Putamen (tissue), 1 donor: ENCODE measurements around the gene ZNF587B.
"Not testable (repeated sequence)": the region's sequence is repeated elsewhere in the genome, so short reads cannot be mapped to it uniquely, and the experiment has no call there.

ENCODE experiments used
- DNase-seq: peaks from one replicate; pipeline ENCODE4 v3.0.0-alpha.2; 2016; ENCODE audit warnings: low spot score

ZNF587B gene

DNA sequence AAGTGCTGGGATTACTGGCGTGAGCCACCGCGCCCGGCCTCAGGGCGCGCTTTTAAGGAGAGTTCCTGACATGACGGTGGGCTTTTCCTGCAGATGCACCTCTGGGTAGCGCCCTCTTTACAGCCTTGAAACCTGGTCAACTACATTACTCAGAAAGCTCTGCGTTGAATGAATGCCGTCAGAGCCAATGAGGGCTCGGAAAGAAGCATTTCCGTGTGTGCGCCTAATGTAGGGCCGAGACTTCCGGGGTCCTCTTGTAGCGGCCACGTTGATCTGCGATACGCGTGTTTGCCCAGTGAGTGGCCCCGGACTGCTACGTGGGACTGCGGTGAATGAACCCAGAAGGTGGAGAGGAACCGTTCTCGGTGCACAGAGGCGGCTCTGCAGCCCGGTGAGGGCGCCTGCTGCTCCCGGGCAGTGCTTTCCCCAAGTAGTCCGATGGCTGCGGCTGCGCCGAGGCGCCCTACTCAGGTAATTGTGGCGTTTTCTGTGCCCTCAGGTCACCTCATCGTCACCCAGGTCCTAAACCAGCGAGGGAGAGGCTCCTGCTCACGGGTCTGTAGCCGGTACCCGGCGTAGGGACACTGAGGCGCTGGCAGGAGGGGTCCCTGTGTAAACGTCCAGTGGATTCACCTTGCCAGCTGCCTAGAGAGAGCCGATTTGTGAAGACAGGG lies 10.5 kb upstream of the ZNF587B start:
- DNase-seq = peak; percentile 90

DNA sequence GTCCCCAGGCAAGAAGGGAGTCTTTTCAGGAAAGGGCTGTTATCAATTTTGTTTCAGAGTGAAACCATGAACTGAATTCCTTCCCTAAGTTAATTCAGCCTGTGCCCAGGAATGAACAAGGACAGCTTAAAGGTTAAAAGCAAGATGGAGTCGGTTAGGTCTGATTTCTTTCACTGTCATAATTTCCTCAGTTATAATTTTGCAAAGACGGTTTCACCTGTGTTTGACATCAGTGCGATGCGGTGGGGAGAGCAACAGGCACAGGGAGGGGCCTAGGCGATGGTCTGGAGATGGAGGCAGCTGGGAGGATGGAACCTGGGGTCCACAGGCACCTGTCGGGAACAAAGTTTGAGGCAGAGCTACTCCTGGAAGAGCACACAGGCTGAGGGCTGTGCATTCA lies 9.5 kb upstream of the ZNF587B start:
- no peak for DNase-seq

DNA sequence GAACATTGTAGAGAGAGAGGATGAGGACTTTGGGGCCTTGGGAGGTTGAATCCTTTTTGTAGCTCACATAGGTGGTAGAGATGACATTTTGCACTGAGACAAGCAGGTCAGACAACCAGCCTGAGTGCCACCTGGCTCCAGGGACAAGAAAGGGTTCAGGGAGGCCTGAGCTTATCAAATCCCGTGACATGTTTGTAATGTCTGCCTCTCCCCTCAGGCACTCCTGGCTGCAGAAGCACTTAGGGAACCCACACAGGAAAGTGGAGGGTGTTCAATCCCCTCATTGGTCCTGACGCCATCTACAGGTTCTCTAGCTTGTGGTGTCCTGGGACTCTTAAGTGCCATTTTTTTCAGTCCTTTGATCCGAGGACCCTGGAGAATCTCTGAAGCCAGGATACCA lies 9.0 kb upstream of the ZNF587B start:
- not testable (repeated sequence) for DNase-seq

DNA sequence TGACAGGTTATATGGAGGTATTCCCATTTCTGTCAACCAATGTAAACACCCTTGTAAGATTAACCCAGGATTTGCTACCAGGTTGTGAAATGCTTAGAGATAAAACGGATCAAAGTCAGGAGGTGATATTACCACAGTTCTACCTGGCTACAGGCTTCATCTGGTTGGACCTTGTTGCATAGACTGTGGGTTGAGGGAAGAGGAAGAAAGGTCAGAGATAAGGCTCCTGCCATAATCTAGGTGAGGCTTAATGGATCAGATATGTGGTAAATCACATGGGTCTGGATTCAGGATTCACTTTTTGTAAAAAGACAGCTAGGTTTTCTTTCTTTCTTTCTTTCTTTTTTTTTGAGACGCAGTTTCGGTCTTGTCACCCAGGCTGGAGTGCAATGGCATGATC lies 8.6 kb upstream of the ZNF587B start:
- not testable (repeated sequence) for DNase-seq

DNA sequence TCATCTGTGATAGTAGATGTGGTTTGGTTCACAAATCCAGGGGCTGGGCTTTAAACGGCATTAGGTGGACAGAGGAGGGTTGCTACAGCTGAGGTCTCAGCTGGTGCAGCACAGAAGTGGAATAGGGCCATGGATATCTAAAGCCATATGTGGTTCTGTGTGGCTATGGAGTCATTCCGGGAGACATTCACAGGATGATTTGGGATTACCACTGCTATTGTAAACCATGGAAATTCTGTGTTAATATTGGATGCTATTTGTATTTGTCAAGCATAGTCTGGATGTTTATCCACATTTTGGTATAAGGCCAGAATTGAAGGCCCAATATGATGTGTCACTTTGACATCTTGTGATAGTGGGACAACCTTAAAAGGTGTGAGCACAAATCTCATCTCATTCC lies 6.9 kb upstream of the ZNF587B start:
- DNase-seq = not testable (repeated sequence)

DNA sequence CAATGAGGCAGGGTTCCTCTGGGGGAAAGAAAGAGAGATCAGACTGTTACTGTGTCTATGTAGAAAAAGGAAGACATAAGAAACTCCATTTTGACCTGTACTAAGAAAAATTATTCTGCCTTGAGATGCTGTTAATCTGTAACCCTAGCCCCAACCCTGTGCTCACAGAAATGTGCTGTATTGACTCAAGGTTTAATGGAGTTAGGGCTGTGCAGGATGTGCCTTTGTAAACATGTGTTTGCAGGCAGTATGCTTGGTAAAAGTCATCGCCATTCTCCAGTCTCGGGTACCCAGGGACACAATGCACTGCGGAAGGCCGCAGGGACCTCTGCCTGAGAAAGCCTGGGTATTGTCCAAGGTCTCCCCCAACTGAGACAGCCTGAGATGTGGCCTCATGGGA lies 6.5 kb upstream of the ZNF587B start:
- not testable (repeated sequence) for DNase-seq

DNA sequence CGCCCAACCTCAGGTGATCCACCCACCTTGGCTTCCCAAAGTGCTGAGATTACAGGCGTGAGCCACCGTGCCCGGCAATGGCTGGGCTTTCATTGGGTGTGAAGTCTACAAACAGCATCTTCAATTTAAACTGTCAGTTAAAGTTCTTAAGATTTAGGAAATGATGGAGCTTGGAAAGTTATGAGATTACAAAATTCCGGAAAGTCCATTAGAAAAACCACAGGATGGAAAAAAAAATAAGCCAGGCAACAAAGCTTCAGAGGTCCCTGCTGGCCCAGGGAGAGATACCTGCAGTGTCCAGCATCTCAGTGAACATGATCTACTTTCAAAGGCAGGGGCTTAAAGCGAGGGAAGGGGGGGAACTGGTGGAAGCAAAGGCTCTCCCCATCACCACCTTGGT lies 4.6 kb upstream of the ZNF587B start:
- no peak for DNase-seq

DNA sequence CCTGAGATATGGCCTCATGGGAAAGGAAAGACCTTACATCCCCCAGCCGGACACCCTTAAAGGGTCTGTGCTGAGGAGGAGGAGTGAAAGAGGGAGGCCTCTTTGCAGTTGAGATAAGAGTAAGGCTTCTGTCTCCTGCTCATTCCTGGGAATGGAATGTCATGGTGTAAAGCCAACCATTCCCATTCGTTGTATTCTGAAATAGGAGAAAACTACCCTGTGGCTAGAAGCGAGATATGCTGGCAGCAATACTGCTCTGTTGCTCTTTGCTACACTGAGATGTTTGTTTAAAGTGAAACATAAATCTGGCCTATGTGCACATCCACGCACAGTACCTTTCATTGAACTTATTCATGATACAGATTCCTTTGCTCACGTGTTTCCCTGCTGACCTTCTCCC lies 783 bp upstream of the ZNF587B start:
- no peak for DNase-seq

DNA sequence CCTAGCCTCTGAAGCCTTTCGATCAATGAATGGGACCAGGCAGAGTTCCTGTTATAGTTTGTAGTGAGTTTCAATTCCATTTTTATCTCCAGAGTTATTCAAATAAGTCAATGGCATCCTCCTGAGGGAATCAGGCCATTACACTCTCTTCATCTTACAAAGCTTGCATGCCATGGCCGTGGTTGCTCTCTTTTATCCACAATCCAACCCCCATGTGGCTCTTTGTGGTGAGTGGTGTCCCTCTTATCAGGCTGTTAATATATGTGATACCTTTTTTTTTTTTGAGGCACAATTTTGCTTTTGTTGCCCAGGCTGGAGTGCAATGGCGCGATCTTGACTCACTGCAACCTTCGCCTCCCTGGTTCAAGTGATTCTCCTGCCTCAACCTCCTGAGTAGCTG lies 6.9 kb downstream of the ZNF587B start:
- not testable (repeated sequence) for DNase-seq

DNA sequence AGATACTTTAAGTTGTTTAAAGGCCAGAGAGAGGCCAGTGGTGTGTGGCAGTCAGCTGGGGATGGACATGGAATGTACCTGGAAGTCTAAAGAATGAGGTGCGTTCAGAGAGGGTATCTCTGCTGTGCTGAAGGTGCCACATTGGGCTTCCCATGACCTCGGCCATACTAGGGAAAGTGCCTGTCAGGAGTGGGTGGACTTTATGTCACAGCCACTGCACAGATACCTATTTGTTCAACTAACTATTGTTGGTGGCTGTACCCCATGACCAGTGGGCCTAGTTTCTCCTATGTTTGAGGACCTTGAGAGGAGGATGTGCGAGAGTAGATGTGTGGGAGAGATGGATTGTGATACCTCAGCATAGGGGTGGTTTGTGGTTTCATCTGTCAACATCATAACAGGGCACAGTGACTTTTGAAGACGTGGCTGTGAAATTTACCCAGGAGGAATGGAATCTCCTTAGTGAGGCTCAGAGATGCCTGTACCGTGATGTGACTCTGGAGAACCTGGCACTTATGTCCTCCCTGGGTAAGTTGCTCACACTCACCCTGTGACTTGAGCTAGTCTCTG lies 8.6 kb downstream of the ZNF587B start:
- DNase-seq = not testable (repeated sequence)

DNA sequence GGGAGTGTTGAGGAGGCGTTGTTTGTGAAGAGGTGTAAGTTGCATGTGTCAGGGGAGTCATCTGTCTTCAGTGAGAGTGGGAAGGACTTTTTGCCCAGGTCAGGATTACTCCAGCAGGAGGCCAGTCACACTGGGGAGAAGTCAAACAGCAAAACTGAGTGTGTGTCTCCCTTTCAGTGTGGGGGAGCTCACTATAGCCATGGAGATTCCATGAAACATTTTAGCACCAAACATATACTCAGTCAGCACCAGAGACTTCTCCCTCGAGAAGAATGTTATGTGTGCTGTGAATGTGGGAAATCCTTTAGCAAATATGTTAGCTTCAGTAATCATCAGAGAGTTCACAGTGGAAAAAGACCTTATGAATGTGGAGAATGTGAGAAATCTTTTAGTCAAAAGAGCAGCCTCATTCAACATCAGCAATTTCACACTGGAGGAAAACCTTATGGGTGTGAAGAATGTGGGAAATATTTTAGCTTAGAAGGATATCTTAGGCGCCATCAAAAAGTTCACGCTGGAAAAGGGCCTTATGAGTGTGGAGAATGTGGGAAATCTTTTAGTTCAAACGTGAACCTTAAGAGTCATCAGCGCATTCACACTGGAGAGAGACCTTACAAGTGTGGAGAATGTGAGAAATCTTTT lies 11.1 kb downstream of the ZNF587B start:
- DNase-seq = no peak

DNA sequence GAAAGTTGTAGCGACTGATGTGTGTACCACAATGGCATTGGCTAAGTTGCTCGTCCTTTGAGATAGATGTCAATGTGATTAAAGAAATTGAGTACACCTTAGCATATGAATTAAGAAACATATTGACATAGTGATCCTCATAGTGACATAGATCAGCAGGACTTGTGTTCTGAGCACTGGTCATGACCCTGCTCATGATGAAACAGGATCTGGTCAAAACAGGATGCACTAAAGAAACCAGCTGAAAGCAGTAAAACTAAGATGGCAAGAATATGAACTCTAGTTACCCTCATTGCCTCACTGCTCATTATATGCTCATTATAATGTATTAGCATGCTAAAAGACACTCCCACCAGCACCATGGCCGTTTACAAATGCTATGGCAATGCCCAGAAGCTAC lies 17.1 kb downstream of the ZNF587B start:
- DNase-seq = not testable (repeated sequence)

DNA sequence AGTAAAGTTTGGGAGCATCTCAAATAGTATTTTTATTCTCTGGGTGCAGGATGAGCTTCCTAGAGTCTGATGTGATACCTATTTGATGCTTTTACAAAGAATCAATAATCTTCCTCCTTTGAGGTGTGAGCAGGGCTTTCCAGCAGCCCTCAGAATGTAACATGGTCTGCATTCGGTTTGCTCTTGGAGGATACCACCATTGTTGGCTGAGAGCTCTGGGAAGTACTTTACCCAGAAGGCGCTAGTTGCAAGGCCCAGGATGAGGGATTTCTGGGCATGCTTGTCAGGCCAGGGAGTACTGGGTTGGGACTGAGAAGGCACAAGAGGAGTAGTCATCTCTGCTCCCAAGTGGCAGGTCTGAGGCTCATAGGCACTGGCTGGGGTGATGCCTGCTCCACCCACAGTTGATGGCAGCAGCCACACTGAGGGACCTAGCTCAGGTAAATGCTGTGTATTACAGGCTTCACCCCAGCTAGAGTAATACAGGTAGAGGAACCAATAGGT lies 19.1 kb downstream of the ZNF587B start:
- not testable (repeated sequence) for DNase-seq

DNA sequence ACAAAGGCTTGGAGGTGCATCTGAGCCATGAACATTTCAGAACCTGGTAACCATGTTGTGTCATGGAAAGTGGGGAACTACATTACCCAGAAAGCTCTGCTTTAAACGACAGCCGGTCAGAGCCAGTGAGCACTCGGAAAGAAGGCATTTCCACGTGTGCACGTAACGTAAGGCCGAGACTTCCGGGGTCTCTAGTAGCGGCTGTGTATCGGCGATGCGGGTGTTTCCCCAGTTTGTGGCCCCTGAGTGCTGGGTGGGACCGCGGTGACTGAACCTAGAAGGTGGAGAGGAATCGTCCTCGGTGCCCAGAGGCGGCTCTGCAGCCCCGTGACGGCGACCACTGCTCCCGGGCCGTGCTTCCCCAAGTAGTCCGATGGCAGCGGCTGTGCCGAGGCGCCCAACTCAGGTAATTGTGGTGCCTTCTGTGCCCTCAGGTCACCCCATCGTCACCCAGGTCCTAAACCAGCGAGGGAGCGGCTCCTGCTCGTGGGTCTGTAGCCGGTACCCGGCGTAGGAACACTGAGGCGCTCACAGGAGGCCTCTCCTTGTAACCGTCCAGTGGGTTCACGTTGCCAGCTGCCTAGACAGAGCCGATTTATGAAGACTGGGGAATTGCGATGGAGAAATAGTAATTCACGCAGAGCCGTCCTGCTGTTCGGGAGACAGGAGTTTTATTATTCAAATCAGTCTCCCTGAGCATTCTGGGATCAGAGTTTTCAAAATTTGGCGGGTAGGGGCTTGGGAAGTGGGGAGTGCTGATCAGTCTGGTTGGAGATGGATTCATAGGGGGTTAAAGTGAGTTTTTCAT lies 19.8 kb downstream of the ZNF587B start, which contains the start of gene ZNF587:
Gene ZNF587, plus strand, starts transcription at position 194 of the 808 bp plus-strand sequence. Its CDS starts 180 bp downstream, at position 374.
- peak; percentile 88 for DNase-seq

DNA sequence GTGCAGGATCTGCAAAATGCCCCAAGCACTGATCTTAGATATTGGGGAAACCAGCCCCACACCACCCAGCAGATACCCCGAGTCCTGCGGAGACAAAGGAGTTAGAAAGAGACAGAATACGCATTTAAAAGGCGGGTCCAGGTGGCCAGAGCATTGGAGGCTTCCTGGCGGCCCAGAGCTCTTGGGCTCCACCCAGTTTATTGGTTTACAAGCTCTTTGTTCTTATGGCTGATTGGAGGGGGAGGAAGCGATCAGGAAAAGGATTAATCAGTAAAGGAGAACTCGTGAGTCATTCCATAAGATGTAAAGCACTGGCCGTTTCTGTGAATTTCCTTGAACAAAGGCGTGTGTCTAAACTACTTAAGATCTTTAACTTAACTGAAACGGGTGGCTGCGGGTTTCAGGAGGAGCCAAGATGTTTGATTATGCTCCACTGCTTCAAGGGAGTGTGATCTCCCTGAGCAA lies 20.5 kb downstream of the ZNF587B start:
- DNase-seq = no peak

DNA sequence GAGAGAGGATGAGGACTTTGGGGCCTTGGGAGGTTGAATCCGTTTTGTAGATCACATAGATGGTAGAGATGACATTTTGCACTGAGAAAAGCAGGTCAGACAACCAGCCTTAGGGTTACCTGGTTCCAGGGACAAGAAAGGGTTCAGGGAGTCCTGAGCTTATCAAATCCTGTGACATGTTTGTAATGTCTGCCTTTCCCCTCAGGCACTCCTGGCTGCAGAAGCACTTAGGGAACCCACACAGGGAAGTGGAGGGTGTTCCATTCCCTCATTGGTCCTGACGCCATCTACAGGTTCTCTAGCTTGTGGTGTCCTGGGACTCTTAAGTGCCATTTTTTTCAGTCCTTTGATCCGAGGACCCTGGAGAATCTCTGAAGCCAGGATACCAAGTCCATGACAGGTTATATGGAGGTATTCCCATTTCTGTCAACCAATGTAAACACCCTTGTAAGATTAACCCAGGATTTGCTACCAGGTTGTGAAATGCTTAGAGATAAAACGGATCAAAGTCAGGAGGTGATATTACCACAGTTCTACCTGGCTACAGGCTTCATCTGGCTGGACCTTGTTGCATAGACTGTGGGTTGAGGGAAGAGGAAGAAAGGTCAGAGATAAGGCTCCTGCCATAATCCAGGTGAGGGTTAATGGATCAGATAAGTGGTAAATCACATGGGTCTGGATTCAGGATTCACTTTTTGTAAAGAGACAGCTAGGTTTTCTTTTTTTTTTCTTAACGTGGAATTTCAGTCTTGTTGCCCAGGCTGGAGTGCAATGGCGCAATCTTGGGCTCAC lies 21.9 kb downstream of the ZNF587B start:
- DNase-seq = not testable (repeated sequence)

DNA sequence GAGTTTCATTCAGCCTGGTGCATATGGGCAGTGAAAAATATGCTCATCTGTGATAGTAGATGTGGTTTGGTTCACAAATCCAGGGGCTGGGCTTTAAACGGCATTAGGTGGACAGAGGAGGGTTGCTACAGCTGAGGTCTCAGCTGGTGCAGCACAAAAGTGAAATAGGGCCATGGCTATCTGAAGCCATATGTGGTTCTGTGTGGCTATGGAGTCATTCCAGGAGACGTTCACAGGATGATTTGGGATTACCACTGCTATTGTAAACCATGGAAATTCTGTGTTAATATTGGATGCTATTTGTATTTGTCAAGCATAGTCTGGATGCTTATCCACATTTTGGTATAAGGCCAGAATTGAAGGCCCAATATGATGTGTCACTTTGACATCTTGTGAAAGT lies 24.0 kb downstream of the ZNF587B start:
- DNase-seq = not testable (repeated sequence)

DNA sequence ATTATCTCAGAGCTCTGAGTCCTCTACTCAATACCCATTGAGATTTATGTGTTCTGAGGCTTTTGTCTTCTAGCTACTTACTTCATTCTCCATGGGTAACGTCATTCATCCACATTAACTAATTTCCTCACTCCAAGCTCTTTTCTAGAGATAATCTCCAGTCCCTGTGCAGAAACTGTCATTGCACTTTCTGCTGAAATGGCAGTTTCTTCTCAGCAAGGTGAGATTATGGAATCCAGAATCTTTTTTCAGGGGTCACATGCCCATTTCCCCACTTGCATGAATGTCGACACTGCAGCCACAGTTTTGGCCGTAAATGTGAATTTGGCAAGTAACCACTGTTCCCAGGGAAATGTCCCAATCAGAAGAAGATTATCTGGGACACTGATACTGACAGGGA lies 32.3 kb downstream of the ZNF587B start:
- DNase-seq = not testable (repeated sequence)

DNA sequence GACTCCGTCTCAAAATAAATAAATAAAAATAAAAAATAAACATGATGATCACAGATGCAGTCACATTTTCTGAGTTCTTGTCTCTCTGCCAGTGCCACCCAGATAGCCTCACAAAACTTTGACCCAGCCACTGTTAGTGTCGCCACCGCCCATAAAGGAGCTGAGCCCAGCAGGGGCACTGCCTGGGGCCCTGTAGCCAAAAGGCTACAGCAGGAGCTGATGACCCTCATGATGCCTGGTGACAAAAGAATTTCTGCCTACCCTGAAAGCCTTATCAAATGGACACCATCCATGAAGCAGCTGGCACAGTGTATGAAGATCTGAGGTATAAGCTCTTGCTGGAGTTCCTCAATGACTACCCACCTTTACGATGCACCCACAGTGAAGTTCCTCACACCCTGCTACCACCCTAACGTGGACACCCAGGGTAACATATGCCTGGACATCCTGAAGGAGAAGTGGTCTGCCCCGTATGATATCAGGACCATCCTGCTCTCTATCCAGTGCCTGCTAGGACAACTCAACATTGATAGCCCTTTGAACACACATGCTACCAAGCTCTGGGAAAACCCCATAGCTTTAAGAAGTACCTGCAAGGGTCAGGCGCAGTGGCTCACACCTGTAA lies 37.9 kb downstream of the ZNF587B start:
- no peak for DNase-seq

DNA sequence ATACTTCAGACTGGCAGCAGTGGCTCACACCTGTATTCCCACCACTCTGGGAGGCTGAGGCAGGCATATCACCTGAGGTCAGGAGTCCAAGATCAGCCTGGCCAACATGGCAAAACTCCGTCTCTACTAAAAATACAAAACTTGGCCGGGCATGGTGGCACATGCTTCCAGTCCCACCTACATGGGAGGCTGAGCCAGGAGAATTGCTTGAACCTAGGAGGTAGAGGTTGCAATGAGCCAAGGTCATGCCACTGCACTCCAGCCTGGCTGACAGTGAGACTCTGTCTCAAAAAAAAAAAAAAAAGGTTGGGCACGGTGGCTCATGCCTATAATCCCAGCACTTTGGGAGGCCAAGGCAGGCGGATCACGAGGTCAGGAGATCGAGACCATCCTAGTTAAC lies 39.6 kb downstream of the ZNF587B start:
- not testable (repeated sequence) for DNase-seq

DNA sequence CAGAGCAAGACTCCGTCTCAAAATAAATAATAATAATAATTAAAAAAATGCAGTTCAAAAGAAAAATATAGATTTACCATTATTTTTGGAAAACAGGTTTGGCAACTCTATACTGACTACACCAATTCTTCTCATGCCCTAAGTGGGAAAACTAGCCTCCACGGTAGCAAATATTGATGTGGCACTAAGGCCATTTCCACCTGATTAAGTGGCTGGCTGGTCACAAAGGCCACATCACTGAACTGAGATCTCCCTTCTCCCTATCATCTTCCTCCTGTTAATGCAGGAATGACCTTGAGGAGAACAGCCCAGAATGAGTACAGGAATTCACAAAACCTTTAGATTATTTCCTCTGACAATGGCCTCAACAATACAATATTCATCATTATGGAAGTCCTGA lies 40.1 kb downstream of the ZNF587B start:
- no peak for DNase-seq
